ENCODE results near the gene C20orf173. TPM values are rescaled to one million over a fixed set of nuclear protein-coding genes. Genes with fewer than 3 reads are reported as not detected.

The C20orf173 gene
- total and polyA plus RNA-seq, 12 donors, result not detected

GRCh38 chr20:35575958-35576357 is 46.5 kb upstream of the C20orf173 start:
- H3K36me3 ChIP-seq (replicated peaks in 1 of 2), result no peaks in the 10 kb centered on the region
- WGBS, 4 donors, result 70 to 84% (median 81%) methylated on average over 2 to 4 of the region's 4 CpGs
- H3K27ac ChIP-seq, result no peak overlapping the region
- no peak overlapping the region for H3K4me3 ChIP-seq
- H3K4me1 ChIP-seq (replicated peaks in 1 of 2), result no peaks in the 10 kb centered on the region
- no peaks in the 10 kb centered on the region for H3K9me3 ChIP-seq (replicated peaks in 1 of 3)
- TF ChIP-seq CTCF (IDR thresholded peaks at IDR 0.05), result no peak
- TF ChIP-seq POLR2A (IDR thresholded peaks at IDR 0.05), result no peak
- no peaks in the 10 kb centered on the region for H3K27me3 ChIP-seq
- intact Hi-C loops (cut with DNase I), result no loop called here
- no peak for DNase-seq

GRCh38 chr20:35572838-35573237 is 43.4 kb upstream of the C20orf173 start:
- Histone ChIP-seq H3K4me1 (replicated peaks in 1 of 2) (no peaks in the 10 kb centered on the region), H3K27ac (no peak overlapping the region), H3K36me3 (replicated peaks in 1 of 2) (no peaks in the 10 kb centered on the region), H3K4me3 (no peak overlapping the region), H3K9me3 (replicated peaks in 1 of 3) (no peaks in the 10 kb centered on the region), H3K27me3 (no peaks in the 10 kb centered on the region)
- TF ChIP-seq POLR2A (IDR thresholded peaks at IDR 0.05) (no peak), CTCF (IDR thresholded peaks at IDR 0.05) (no peak)
- intact Hi-C loops (cut with DNase I), result no loop called here
- DNase-seq, result no peak
- WGBS, 4 donors, result 92 to 98% (median 95%) methylated on average over 4 of the region's 4 CpGs

- H3K27ac ChIP-seq, result no peak overlapping the region
- TF ChIP-seq POLR2A (IDR thresholded peaks at IDR 0.05) (no peak), CTCF (IDR thresholded peaks at IDR 0.05) (no peak)
- H3K36me3 ChIP-seq (replicated peaks in 1 of 2), result no peaks in the 10 kb centered on the region
- no peaks in the 10 kb centered on the region for H3K9me3 ChIP-seq (replicated peaks in 1 of 3)
- DNase-seq, result no peak
- intact Hi-C loops (cut with DNase I), result no loop called here
- no peaks in the 10 kb centered on the region for H3K4me1 ChIP-seq (replicated peaks in 1 of 2)
- no peak overlapping the region for H3K4me3 ChIP-seq
- H3K27me3 ChIP-seq, result no peaks in the 10 kb centered on the region
Observed at GRCh38 chr20:35571555-35571954, 42.1 kb upstream of the C20orf173 start.

GRCh38 chr20:35568645-35569044 is 39.2 kb upstream of the C20orf173 start:
- H3K36me3 ChIP-seq (replicated peaks in 1 of 2), result no peaks in the 10 kb centered on the region
- intact Hi-C loops (cut with DNase I), result no loop called here
- H3K4me1 ChIP-seq (replicated peaks in 1 of 2), result no peaks in the 10 kb centered on the region
- no peaks in the 10 kb centered on the region for H3K27me3 ChIP-seq
- 27 to 44% (median 37%) methylated on average over 2 of the region's 2 CpGs for whole genome bisulfite sequencing, 4 donors
- no peak for DNase-seq
- no peak for TF ChIP-seq POLR2A (IDR thresholded peaks at IDR 0.05)
- no peak for TF ChIP-seq CTCF (IDR thresholded peaks at IDR 0.05)
- H3K27ac ChIP-seq, result no peak overlapping the region
- H3K4me3 ChIP-seq, result no peak overlapping the region
- no peaks in the 10 kb centered on the region for H3K9me3 ChIP-seq (replicated peaks in 1 of 3)
